Esophagus squamous epithelium (tissue), 5 donors: ENCODE data around the gene TMEM178B. TPM values are rescaled to one million over a fixed set of nuclear protein-coding genes. Genes with fewer than 3 reads are reported as not detected.

ENCODE experiments used
- DNase-seq: peaks from one replicate; lab custom pipeline; 2025; lab: John Stamatoyannopoulos, UW
- H3K27ac ChIP-seq, 4 donors: fragments of 200-600 bp; sonication (generic); one replicate each; pipeline ENCODE4 v1.5.1; 2016 to 2019; ENCODE audit warnings: mild to moderate bottlenecking in 1 of 4
- H3K27me3 ChIP-seq, 4 donors: fragments of 200-600 bp; sonication (generic); 1 replicate in 3 of 4; 2 replicates in 1 of 4; pipeline versions ENCODE4 v1.5.1 to v1.6.0; 2017 to 2021; ENCODE audit warnings: antibody characterized with exemption in 1 of 4
- H3K36me3 ChIP-seq, 3 donors: fragments of 200-600 bp; sonication (generic); one replicate each; pipeline ENCODE4 v1.5.1; 2016 to 2019
- H3K4me1 ChIP-seq, 3 donors: fragments of 200-600 bp; sonication (generic); one replicate each; pipeline ENCODE4 v1.5.1; 2017 to 2019
- H3K4me3 ChIP-seq, 4 donors: fragments of 200-600 bp; sonication (generic); 1 replicate in 3 of 4; 2 replicates in 1 of 4; pipeline ENCODE4 v1.5.1; 2016 to 2019; ENCODE audit warnings: mild to moderate bottlenecking in 2 of 4, moderate library complexity in 1 of 4
- H3K9me3 ChIP-seq, 3 donors: fragments of 200-600 bp; sonication (generic); one replicate each; pipeline ENCODE4 v1.5.1; 2016 to 2019
- CTCF ChIP-seq, 6 experiments: fragments of 450-650 bp in 4 of 6; fragments of 200-600 bp in 2 of 6; sonication (generic) in 2 of 6; IDR thresholded peaks; one replicate each; pipeline ENCODE4 v1.5.1; 2016 to 2019; ENCODE audit warnings: antibody characterized with exemption in 6 of 6, mild to moderate bottlenecking in 4 of 6, moderate library complexity in 4 of 6
- POLR2A ChIP-seq, 4 donors: fragments of 450-650 bp; IDR thresholded peaks; one replicate each; pipeline ENCODE4 v1.6.1; 2017; ENCODE audit warnings: antibody characterized with exemption in 4 of 4, mild to moderate bottlenecking in 4 of 4, moderate library complexity in 3 of 4
- WGBS, 2 donors: methylation state at CpG; one replicate each; pipeline ENCODE4 v1.1.5; 2018; 5-methylcytosine and 5-hydroxymethylcytosine counted together
- intact Hi-C: fragments of 100-400 bp; cut with DNase I; formaldehyde crosslinking; loops from one replicate; pipeline ENCODE4 v1.15.0; 2022
- total RNA-seq, 4 donors: library from RNA; depleted of rRNA; stranded (reverse); fragments of >200 nt; gene quantifications; one replicate each; pipeline ENCODE4 v1.1.0, GENCODE V29; 2016
- donor health status: DM: yes; HTN: yes; CAD: no.

The TMEM178B gene
- total RNA-seq, 4 donors from 2014 or later = 0.95 to 1.7 (median 1.2) TPM

GRCh38 chr7:141158561-141158960 lies 84.7 kb downstream of the TMEM178B start:
- no peaks in the 10 kb centered on the region for H3K9me3 ChIP-seq
- H3K36me3 ChIP-seq = no peaks in the 10 kb centered on the region
- no peak overlapping the region for H3K27ac ChIP-seq
- H3K27me3 ChIP-seq = no peaks in the 10 kb centered on the region
- peaks cover 0 to 12% (median 0%) of the 10 kb centered on the region in 3 donors for H3K4me1 ChIP-seq
- intact Hi-C loops = no loop called here
- DNase-seq = no peak
- TF ChIP-seq POLR2A (IDR thresholded peaks at IDR 0.05) (no peak), CTCF (IDR thresholded peaks at IDR 0.05) (no peak)
- 25 to 42% methylated on average over 2 to 3 of the region's 4 CpGs for WGBS, 2 donors
- H3K4me3 ChIP-seq = no peak overlapping the region

GRCh38 chr7:141160246-141160860 lies 86.5 kb downstream of the TMEM178B start:
- DNase-seq = no peak
- WGBS, 2 donors = 88 to 90% methylated on average over 6 to 7 of the region's 7 CpGs
- peaks cover 0 to 12% (median 0%) of the 10 kb centered on the region in 3 donors for H3K4me1 ChIP-seq
- H3K9me3 ChIP-seq = no peaks in the 10 kb centered on the region
- no peaks in the 10 kb centered on the region for H3K36me3 ChIP-seq
- H3K4me3 ChIP-seq = no peak overlapping the region
- intact Hi-C loops = no loop called here
- TF ChIP-seq CTCF (IDR thresholded peaks at IDR 0.05) (no peak), POLR2A (IDR thresholded peaks at IDR 0.05) (no peak)
- no peaks in the 10 kb centered on the region for H3K27me3 ChIP-seq
- no peak overlapping the region for H3K27ac ChIP-seq

GRCh38 chr7:141161550-141162535 lies 88.0 kb downstream of the TMEM178B start:
- TF ChIP-seq POLR2A (IDR thresholded peaks at IDR 0.05) (no peak), CTCF (IDR thresholded peaks at IDR 0.05) (no peak)
- H3K4me1 ChIP-seq = peaks cover 0 to 12% (median 0%) of the 10 kb centered on the region in 3 donors
- no peak for DNase-seq
- no peaks in the 10 kb centered on the region for H3K27me3 ChIP-seq
- 57 to 72% methylated on average over 14 of the region's 14 CpGs for WGBS, 2 donors
- no peak overlapping the region for H3K27ac ChIP-seq
- no peaks in the 10 kb centered on the region for H3K36me3 ChIP-seq
- H3K4me3 ChIP-seq = no peak overlapping the region
- intact Hi-C loops = no loop called here
- no peaks in the 10 kb centered on the region for H3K9me3 ChIP-seq

- 43 to 45% methylated on average over 1 to 2 of the region's 2 CpGs for WGBS, 2 donors
- H3K27ac ChIP-seq = no peak overlapping the region
- TF ChIP-seq POLR2A (IDR thresholded peaks at IDR 0.05) (no peak), CTCF (IDR thresholded peaks at IDR 0.05) (no peak)
Observed at GRCh38 chr7:141165521-141165920, 91.7 kb downstream of the TMEM178B start.

GRCh38 chr7:141166926-141167325 lies 93.1 kb downstream of the TMEM178B start:
- intact Hi-C loops = no loop called here
- H3K36me3 ChIP-seq = no peaks in the 10 kb centered on the region
- no peak for TF ChIP-seq CTCF (IDR thresholded peaks at IDR 0.05)
- TF ChIP-seq POLR2A (IDR thresholded peaks at IDR 0.05) = no peak
- H3K4me3 ChIP-seq = no peak overlapping the region
- H3K9me3 ChIP-seq = no peaks in the 10 kb centered on the region
- no peaks in the 10 kb centered on the region for H3K27me3 ChIP-seq
- 86 to 87% methylated on average over 6 of the region's 6 CpGs for WGBS, 2 donors
- DNase-seq = no peak
- H3K27ac ChIP-seq = no peak overlapping the region
- peaks cover 0 to 5% (median 0%) of the 10 kb centered on the region in 3 donors for H3K4me1 ChIP-seq

More at GRCh38 chr7:141165521-141165920, 91.7 kb downstream of the TMEM178B start:
- Histone ChIP-seq H3K9me3 (no peaks in the 10 kb centered on the region), H3K36me3 (no peaks in the 10 kb centered on the region), H3K4me3 (no peak overlapping the region), H3K4me1 (peaks cover 0 to 7% (median 0%) of the 10 kb centered on the region in 3 donors), H3K27me3 (no peaks in the 10 kb centered on the region)
- no peak for DNase-seq
- intact Hi-C loops = no loop called here
